Endodermal cell (in vitro differentiated cells): Measurements from ENCODE around the gene RANGRF. TPM values are rescaled to one million over a fixed set of nuclear protein-coding genes. Genes with fewer than 3 reads are reported as not detected.

ENCODE experiments used
- DNase-seq: peaks from one replicate; pipeline ENCODE4 v3.0.0-alpha.2; 2017
- H3K27ac ChIP-seq: 2 replicates; pipeline ENCODE4 v1.5.1; 2013; ENCODE audit warnings: mild to moderate bottlenecking, low read depth, low read length, moderate library complexity
- H3K27me3 ChIP-seq: 2 replicates; pipeline ENCODE4 v1.6.1; 2013; ENCODE audit warnings: mild to moderate bottlenecking, low read length, moderate library complexity; ENCODE audit not compliant: insufficient read depth, control insufficient read depth, poor library complexity, severe bottlenecking
- H3K36me3 ChIP-seq: 2 replicates; pipeline ENCODE4 v1.7.0; 2013; ENCODE audit warnings: mild to moderate bottlenecking, low read length, moderate library complexity; ENCODE audit not compliant: control insufficient read depth, insufficient read depth
- H3K4me1 ChIP-seq: one replicate; pipeline ENCODE4 v1.7.0; 2013; ENCODE audit warnings: low read length; ENCODE audit not compliant: control insufficient read depth, insufficient read depth
- H3K4me3 ChIP-seq: 2 replicates; pipeline ENCODE4 v1.5.1; 2013; ENCODE audit warnings: mild to moderate bottlenecking, low read length, moderate library complexity
- H3K9ac ChIP-seq: 2 replicates; pipeline ENCODE4 v1.6.1; 2013; ENCODE audit warnings: mild to moderate bottlenecking, low read length, moderate library complexity; ENCODE audit not compliant: poor library complexity, severe bottlenecking; ENCODE audit errors: extremely low read depth
- H3K9me3 ChIP-seq: 2 replicates; pipeline ENCODE4 v1.6.1; 2013; ENCODE audit warnings: mild to moderate bottlenecking, low read length, moderate library complexity; ENCODE audit not compliant: control insufficient read depth
- H3K27ac Mint-ChIP-seq: 2 replicates; pipeline ENCODE4 v1.8.0; 2020; ENCODE audit warnings: mixed read lengths
- H3K27me3 Mint-ChIP-seq: 2 replicates; pipeline ENCODE4 v1.8.0; 2021; ENCODE audit warnings: mild to moderate bottlenecking, mixed read lengths; ENCODE audit not compliant: insufficient read depth
- H3K36me3 Mint-ChIP-seq: 2 replicates; pipeline ENCODE4 v1.8.0; 2020; ENCODE audit warnings: low read depth, mixed read lengths
- H3K4me1 Mint-ChIP-seq: 2 replicates; pipeline ENCODE4 v1.8.0; 2020; ENCODE audit warnings: mixed read lengths
- H3K4me3 Mint-ChIP-seq: 2 replicates; pipeline ENCODE4 v1.8.0; 2020; ENCODE audit warnings: mild to moderate bottlenecking, moderate library complexity, mixed read lengths
- H3K9me3 Mint-ChIP-seq: 2 replicates; pipeline ENCODE4 v1.8.0; 2020; ENCODE audit warnings: mild to moderate bottlenecking, mixed read lengths
- CTCF ChIP-seq: fragments of 200-600 bp; sonication (generic); conservative IDR thresholded peaks from 2 replicates; pipeline ENCODE4 v1.5.0; 2021; ENCODE audit warnings: antibody characterized with exemption, mild to moderate bottlenecking
- WGBS, 2 experiments: methylation state at CpG; one replicate each; pipeline versions ENCODE4 v1.1.5 to v1.1.7; 2013; ENCODE audit warnings: missing lambda C conversion rate in 2 of 2, mixed read lengths in 1 of 2; ENCODE audit not compliant: insufficient coverage in 1 of 2, insufficient read length in 1 of 2; 5-methylcytosine and 5-hydroxymethylcytosine counted together
- long read RNA-seq, 4 experiments: library from polyadenylated mRNA in 2 of 4; library from RNA in 1 of 4; library from capped mRNA in 1 of 4; stranded (forward) in 3 of 4; unstranded in 1 of 4; transcript quantifications; one replicate each; pipeline ENCODE4 v2.0.0, GENCODE V29; 2020 to 2021; ENCODE audit warnings: inconsistent platforms in 1 of 4
- polyA plus RNA-seq, 2 experiments: library from polyadenylated mRNA; stranded (reverse); fragments of 50-300 nt; gene quantifications; one replicate each; pipeline ENCODE4 v1.2.3, GENCODE V29; 2013
- total RNA-seq, 2 donors: library from RNA; stranded (reverse); fragmentation: NEBNext Ultra II Directional in 1 of 2; extraction: Animal tissue kit (Norgen Biotek cat#: 25700) in 1 of 2; gene quantifications; 2 replicates in 1 of 2; 3 replicates in 1 of 2; pipeline ENCODE4 v1.2.1, GENCODE V29; 2021

Gene RANGRF
- total RNA-seq, result 10 to 100 TPM; 34.0 to 36.3 TPM
- polyA plus RNA-seq (2013, experiment 1 of 2), result 35.0 TPM
- 34.4 TPM for polyA plus RNA-seq (2013, experiment 2 of 2)
- long read RNA-seq, experiment 1, transcript RANGRF-201 (5 exons, 1,009 nt), result major isoform, 22 of 33 reads
- long read RNA-seq, experiment 1, partial matches to known transcripts, result 1 of 33 reads
- long read RNA-seq, experiment 1, other reads (novel, unspliced or antisense), result 4 of 33 reads
- long read RNA-seq, experiment 2, transcript RANGRF-201 (5 exons, 1,009 nt), result major isoform, 30 of 45 reads
- long read RNA-seq, experiment 2, transcript RANGRF-202 (4 exons, 1,074 nt), result minor isoform, 6 of 45 reads
- long read RNA-seq, experiment 2, partial matches to known transcripts, result 1 of 45 reads
- long read RNA-seq, experiment 2, other reads (novel, unspliced or antisense), result 3 of 45 reads
- long read RNA-seq, experiment 3, transcript RANGRF-201 (5 exons, 1,009 nt), result minor isoform, 7 of 29 reads
- long read RNA-seq, experiment 3, transcript RANGRF-202 (4 exons, 1,074 nt), result major isoform, 12 of 29 reads
- long read RNA-seq, experiment 3, partial matches to known transcripts, result 0 of 29 reads
- long read RNA-seq, experiment 3, other reads (novel, unspliced or antisense), result 2 of 29 reads
- long read RNA-seq, experiment 4, transcript RANGRF-203 (3 exons, 1,140 nt), result minor isoform, 7 of 112 reads
- long read RNA-seq, experiment 4, transcript RANGRF-202 (4 exons, 1,074 nt), result minor isoform, 26 of 112 reads
- long read RNA-seq, experiment 4, transcript RANGRF-201 (5 exons, 1,009 nt), result major isoform, 75 of 112 reads
- long read RNA-seq, experiment 4, partial matches to known transcripts, result 1 of 112 reads
- long read RNA-seq, experiment 4, other reads (novel, unspliced or antisense), result 0 of 112 reads

GRCh38 chr17:8288336-8289102 lies at the start of gene RANGRF:
Gene RANGRF (plus strand): TSS chr17:8288670. CDS start chr17:8288789, 119 bp downstream.
- DNase-seq, result peak; percentile 99
- peak within 1 kb of the TSS; percentile 95 for H3K27ac Mint-ChIP-seq
- Histone ChIP-seq H3K4me3 (peak within 1 kb of the TSS; percentile 80), H3K9ac (peak within 1 kb of the TSS; percentile 72), H3K27ac (peak within 1 kb of the TSS; percentile 45), H3K27me3 (no peaks in the 10 kb centered on the region), H3K9me3 (no peaks in the 10 kb centered on the region), H3K4me1 (peaks cover 3% of the 10 kb centered on the region), H3K36me3 (no peaks in the 10 kb centered on the region)
- H3K4me1 Mint-ChIP-seq, result peaks cover 13% of the 10 kb centered on the region
- peak within 1 kb of the TSS; percentile 88 for H3K4me3 Mint-ChIP-seq
- H3K27me3 Mint-ChIP-seq, result no peaks in the 10 kb centered on the region
- H3K9me3 Mint-ChIP-seq, result no peaks in the 10 kb centered on the region
- peaks cover 5% of the 10 kb centered on the region for H3K36me3 Mint-ChIP-seq
- peak; percentile 35 for TF ChIP-seq CTCF
- 0 to 1% methylated on average over 21 to 53 of the region's 53 CpGs for WGBS, 2 experiments

- Mint-ChIP-seq H3K4me3 (no peak overlapping the region), H3K27me3 (no peaks in the 10 kb centered on the region), H3K9me3 (no peaks in the 10 kb centered on the region), H3K27ac (no peak overlapping the region), H3K4me1 (no peaks in the 10 kb centered on the region), H3K36me3 (peaks cover 35% of the 10 kb centered on the region)
- Histone ChIP-seq H3K27ac (no peak overlapping the region), H3K4me3 (no peak overlapping the region), H3K9me3 (no peaks in the 10 kb centered on the region), H3K27me3 (no peaks in the 10 kb centered on the region), H3K36me3 (peaks cover 43% of the 10 kb centered on the region), H3K9ac (no peak overlapping the region), H3K4me1 (no peaks in the 10 kb centered on the region)
- 95 to 100% methylated on average over 3 to 5 of the region's 5 CpGs for WGBS, 2 experiments
- DNase-seq, result peak; percentile 65
- TF ChIP-seq CTCF, result peak; percentile 47
These were observed 44.6 kb upstream of the RANGRF start for GRCh38 chr17:8243827-8244226.

GRCh38 chr17:8244768-8245167 lies 43.7 kb upstream of the RANGRF start:
- no peaks in the 10 kb centered on the region for H3K9me3 Mint-ChIP-seq
- Histone ChIP-seq H3K4me3 (no peak overlapping the region), H3K27me3 (no peaks in the 10 kb centered on the region), H3K27ac (no peak overlapping the region), H3K4me1 (no peaks in the 10 kb centered on the region), H3K36me3 (peaks cover 36% of the 10 kb centered on the region), H3K9ac (no peak overlapping the region), H3K9me3 (no peaks in the 10 kb centered on the region)
- H3K4me3 Mint-ChIP-seq, result no peak overlapping the region
- DNase-seq, result no peak
- no peak for TF ChIP-seq CTCF
- H3K4me1 Mint-ChIP-seq, result peaks cover 2% of the 10 kb centered on the region
- no peaks in the 10 kb centered on the region for H3K27me3 Mint-ChIP-seq
- 92 to 93% methylated on average over 8 of the region's 8 CpGs for WGBS, 2 experiments
- peaks cover 28% of the 10 kb centered on the region for H3K36me3 Mint-ChIP-seq
- no peak overlapping the region for H3K27ac Mint-ChIP-seq
